ENCODE data around the gene INSYN2A. TPM values are rescaled to one million over a fixed set of nuclear protein-coding genes. Genes with fewer than 3 reads are reported as not detected.
A peak's percentile ranks its signal among the peaks of the same experiment; 100 is the strongest.

INSYN2A gene
- total RNA-seq, 1 experiment from 2014 or later = 0.55 TPM

DNA sequence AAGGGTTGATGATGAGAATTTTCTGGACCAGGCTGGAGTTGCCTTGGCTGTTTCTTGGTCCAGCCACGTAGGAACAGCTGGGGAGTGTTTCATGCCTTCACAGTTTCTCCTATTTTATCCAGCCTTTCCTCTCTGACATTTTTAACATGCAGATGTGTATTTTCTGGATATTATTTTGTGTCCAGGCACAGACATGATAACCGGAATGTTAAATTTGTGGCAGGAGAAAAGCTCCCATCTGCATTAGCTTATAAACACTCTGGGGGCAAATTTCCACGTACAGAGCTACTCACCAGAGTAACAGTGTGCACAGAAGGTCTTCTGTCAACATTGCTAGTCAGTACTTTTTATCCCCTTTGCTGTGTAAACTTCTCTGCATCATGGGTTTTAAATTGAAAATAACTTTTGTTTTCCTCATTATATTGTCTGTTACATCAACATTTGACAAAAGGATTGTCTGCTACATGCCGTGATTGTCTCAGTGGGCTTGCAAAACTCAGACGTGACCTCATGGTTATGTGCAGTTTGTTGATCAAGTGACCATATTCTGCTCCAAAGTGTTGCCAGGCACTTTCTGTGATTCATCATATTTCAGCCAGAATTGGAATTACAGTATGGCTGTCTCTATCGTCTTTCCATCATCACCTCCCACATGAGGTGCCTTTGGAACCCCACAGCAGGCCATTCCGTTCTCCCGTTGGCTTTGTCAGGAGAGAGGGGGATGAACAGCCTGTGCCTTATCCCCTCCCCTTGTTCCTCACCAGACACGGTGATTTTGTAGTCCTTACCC lies 41.4 kb downstream of the INSYN2A start:
- no peak for DNase-seq (ENCODE audit: low read depth)

DNA sequence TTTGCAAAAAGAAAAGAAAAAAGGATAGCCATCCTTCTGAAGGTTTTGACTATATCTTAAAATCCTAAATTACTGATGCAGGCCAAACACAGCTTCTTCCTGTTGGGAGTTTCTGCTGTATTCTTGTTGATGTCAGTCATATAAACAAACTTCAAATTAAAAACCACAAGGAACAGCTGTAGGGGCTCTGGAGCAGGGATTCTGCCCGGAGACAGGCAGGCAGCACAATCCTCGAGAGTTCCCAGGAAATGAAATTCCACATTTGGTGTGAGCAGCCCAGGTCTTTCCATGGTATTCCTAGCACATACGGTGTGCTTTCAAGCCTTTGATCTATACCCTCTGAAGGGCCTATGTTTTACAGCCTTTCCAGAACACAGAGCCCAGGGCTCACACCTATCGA lies 43.2 kb downstream of the INSYN2A start:
- DNase-seq (ENCODE audit: low read depth) = no peak

GRCh38 chr10:127151981-127152699 lies 44.3 kb downstream of the INSYN2A start:
- DNase-seq (ENCODE audit: low read depth) = peak; percentile 62

GRCh38 chr10:127151541-127151940 lies 44.9 kb downstream of the INSYN2A start:
- DNase-seq (ENCODE audit: low read depth) = peak; percentile 64

- DNase-seq (ENCODE audit: low read depth) = peak; percentile 92
Observed at GRCh38 chr10:127150136-127150535, 46.3 kb downstream of the INSYN2A start.

GRCh38 chr10:127149501-127150081 lies 46.8 kb downstream of the INSYN2A start:
- DNase-seq (ENCODE audit: low read depth) = no peak

DNA sequence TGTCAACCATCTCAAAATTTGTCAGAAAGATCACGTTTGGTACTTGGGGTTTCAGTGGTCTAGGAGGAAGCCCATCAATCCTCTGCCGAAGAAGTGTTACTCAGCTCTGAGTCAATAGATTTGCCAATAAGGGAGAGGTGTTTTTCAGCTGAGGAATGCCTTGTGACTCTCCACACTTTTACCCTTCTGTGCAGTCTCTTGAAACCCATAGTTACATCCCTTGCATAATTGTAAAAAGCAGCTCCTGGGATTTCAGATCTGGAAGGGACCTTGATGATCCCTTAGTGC lies 47.5 kb downstream of the INSYN2A start:
- DNase-seq (ENCODE audit: low read depth) = peak; percentile 88

- peak; percentile 93 for DNase-seq (ENCODE audit: low read depth)
Observed at GRCh38 chr10:127148066-127148932, 48.1 kb downstream of the INSYN2A start.

DNA sequence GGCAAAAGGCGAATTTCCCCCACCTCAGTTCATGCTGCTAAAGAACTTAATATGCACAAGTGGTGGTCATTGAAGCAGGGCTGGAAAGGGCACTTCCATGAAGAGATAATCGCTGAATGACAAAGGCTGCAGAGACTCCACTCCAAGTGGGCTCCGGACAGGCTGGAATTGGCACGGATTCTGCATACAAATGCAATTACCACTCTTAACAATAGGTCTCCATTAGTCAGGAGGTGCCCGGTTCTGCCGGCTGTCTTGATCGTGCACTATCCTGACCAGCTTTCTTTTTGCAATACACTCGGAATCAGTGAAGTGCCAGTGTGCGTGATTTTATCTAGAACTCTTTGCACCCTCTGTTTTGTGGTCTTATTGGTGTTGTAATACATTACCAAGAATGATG lies 49.7 kb downstream of the INSYN2A start:
- DNase-seq (ENCODE audit: low read depth) = no peak

Data from HT1080 (cell line).